ENCODE results near the gene TUT4.

TUT4 gene

GRCh38 chr1:52404116-52404974, 148.5 kb downstream of the TUT4 start, which contains the start of the genes ORC1 and PRPF38A:
Gene ORC1 (minus strand): TSS chr1:52404423. CDS start chr1:52402223, 2,200 bp downstream.
Gene PRPF38A (plus strand): TSS chr1:52404602. CDS start chr1:52404750, 148 bp downstream.
- peak; percentile 88 to 89 for DNase-seq (ENCODE audit: low read depth in 2 of 2)

GRCh38 chr1:52403566-52404115, 149.3 kb downstream of the TUT4 start:
- peak; percentile 18 to 26 for DNase-seq (ENCODE audit: low read depth in 2 of 2)

GRCh38 chr1:52402860-52403240, 150.0 kb downstream of the TUT4 start:
- DNase-seq (ENCODE audit: low read depth in 2 of 2), result no peak

GRCh38 chr1:52400131-52400530, 152.8 kb downstream of the TUT4 start:
- no peak for DNase-seq (ENCODE audit: low read depth in 2 of 2)

GRCh38 chr1:52399629-52400028, 153.3 kb downstream of the TUT4 start:
- no peak for DNase-seq (ENCODE audit: low read depth in 2 of 2)

GRCh38 chr1:52393174-52393573, 159.7 kb downstream of the TUT4 start:
- DNase-seq (ENCODE audit: low read depth in 2 of 2), result no peak

GRCh38 chr1:52386458-52386857, 166.4 kb downstream of the TUT4 start:
- no peak for DNase-seq (ENCODE audit: low read depth in 2 of 2)

GRCh38 chr1:52385376-52385775, 167.5 kb downstream of the TUT4 start:
- no peak for DNase-seq (ENCODE audit: low read depth in 2 of 2)
